Left ventricle myocardium superior (tissue), 1 donor: ENCODE measurements around the gene ADGRF3. TPM values are rescaled to one million over a fixed set of nuclear protein-coding genes. Genes with fewer than 3 reads are reported as not detected.
"Not testable (repeated sequence)": the region's sequence is repeated elsewhere in the genome, so short reads cannot be mapped to it uniquely, and the experiment has no call there.

Experiments
- ATAC-seq: fragments of 200-7000 bp; cut with Tn5 transposase; one replicate; pipeline ENCODE4 v1.9.1; 2020; ENCODE audit warnings: mild to moderate bottlenecking, moderate library complexity
- DNase-seq: peaks from one replicate; pipeline ENCODE4 v3.0.0-alpha.2; 2020
- intact Hi-C: fragments of 100-400 bp; cut with micrococcal nuclease; formaldehyde crosslinking; loops from one replicate; pipeline ENCODE4 v1.11.0; 2022
- total RNA-seq: library from RNA; stranded (reverse); fragmentation: NEBNext Ultra II Directional; extraction: Animal tissue kit (Norgen Biotek cat#: 25700); gene quantifications from one replicate; pipeline ENCODE4 v1.2.1, GENCODE V29; 2021
- donor health status: DM: no; HTN: yes; CAD: no; lungs with severe emphysema.

The ADGRF3 gene
- total RNA-seq, 1 donor from 2014 or later = not detected

GRCh38 chr2:26290001-26290400, 56.6 kb downstream of the ADGRF3 start:
- ATAC-seq = no peak
- intact Hi-C loops = no loop called here
- no peak for DNase-seq

DNA sequence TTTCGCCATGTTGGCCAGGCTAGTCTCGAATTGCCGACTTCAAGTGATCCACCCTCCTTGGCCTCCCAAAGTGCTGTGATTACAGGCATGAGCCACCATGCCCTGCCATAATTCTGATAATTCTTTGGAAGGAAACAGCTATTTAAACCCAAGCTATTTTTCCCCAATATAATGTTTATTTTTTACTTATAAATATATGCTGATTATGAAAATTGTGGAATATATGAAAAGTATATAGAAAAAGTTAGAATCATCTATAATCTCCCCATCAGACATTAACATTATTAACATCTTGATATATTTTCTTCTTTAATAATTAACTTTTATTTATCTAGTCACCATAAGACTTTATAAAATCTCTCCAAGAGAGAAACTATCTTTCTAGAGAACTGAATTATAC, 60.7 kb downstream of the ADGRF3 start:
- DNase-seq = no peak
- intact Hi-C loops = no loop called here
- no peak for ATAC-seq

- DNase-seq (no peak), ATAC-seq (no peak)
- intact Hi-C loops = no loop called here
Measured at GRCh38 chr2:26284132-26284531, 62.5 kb downstream of the ADGRF3 start.

DNA sequence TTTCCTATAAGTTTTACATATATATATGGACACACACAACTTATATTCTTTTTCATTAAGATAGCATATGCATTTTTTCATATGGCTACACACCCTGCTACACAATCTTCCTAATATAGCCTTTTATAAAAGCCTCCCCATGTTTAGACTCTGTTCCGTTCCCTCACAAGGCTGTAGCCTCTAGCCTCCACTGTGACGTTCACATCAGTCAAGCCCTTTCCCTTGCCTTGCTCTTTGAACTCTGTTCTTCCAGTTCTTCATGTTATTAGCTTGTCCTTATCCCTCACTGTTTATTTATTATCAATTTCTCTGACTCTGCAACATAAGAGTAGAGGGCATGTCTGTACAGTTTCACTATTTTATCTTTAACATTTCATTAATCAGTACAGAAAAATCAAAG, 63.0 kb downstream of the ADGRF3 start:
- intact Hi-C loops = no loop called here
- DNase-seq (no peak), ATAC-seq (no peak)

DNA sequence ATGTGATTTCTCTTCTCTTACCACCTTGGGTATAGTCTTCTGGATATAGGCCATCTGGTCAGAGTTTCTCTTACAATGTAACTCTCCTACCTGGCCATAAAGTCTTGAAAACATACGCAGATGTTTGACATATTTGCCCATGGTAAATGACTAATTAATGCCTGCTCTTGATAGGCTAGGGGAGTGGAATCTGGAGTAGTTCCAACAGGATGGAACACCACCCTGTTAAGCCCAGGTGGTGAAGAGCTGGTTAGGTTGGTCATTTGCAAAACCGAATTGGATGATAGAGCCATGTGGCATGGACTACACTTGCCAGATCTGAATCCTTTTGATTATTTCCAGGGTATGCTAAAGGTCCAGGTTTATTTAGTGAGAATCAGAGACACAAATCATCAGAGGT, 65.4 kb downstream of the ADGRF3 start:
- DNase-seq (no peak), ATAC-seq (no peak)
- intact Hi-C loops = no loop called here

DNA sequence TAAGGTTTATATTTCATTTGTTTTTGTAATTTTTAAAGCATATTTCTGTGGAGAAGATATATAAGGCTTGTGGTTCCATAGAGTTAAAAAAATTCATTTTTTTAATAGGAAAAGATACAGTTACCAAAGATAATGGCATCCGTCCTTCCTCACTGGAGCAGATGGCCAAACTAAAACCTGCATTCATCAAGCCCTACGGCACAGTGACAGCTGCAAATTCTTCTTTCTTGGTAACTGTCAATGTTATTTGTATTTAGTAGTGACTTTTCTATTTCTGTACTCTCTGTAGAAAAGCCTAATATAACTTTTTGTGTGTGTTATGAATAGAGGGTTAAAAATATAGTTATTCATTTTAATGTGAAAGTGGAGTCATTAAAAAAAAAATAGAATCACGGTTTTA, 66.7 kb downstream of the ADGRF3 start:
- intact Hi-C loops = no loop called here
- no peak for DNase-seq
- no peak for ATAC-seq

DNA sequence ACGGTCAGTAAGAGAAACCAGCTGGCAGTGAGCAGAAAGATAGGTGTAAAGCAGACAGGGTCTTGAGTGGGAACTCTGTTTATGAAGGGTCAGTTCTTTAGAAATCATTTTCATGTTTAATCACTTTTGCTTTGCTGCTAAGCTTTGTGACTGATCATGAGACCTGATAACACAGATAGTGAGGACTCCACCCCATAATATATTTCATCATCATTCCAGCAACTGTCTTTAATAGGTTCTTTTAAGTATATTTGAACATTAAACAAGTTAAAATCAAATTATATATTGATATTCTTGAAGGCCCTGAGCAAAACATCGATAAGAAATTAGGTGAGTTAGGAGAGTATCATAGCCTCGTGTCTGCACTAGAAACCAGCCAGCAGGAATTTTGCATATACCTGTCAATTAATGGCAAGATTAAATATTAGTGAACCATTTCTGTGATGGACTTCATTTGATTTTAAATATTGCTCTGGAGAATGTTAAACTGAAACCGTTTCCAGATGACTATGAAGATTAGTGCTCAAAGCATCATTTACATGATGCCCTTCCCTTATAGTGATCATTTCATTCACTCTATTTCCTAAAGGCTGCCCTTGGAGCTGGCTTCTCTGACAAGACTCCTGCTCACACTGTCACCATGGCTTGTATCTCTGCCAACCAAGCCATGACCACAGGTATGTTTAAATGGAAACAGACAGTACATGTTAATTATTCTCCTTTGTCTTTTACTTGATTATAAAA, 69.9 kb downstream of the ADGRF3 start:
- ATAC-seq (no peak), DNase-seq (no peak)
- intact Hi-C loops = no loop called here

GRCh38 chr2:26274058-26274613, 72.5 kb downstream of the ADGRF3 start:
- ATAC-seq = peak; percentile 93
- DNase-seq = no peak
- intact Hi-C loops = no loop called here

- ATAC-seq (no peak), DNase-seq (no peak)
- intact Hi-C loops = no loop called here
Measured at GRCh38 chr2:26273501-26273900, 73.1 kb downstream of the ADGRF3 start.

GRCh38 chr2:26270373-26270772, 76.2 kb downstream of the ADGRF3 start:
- DNase-seq = no peak
- intact Hi-C loops = no loop called here
- no peak for ATAC-seq

- intact Hi-C loops = no loop called here
- ATAC-seq = no peak
- no peak for DNase-seq
Measured at GRCh38 chr2:26269571-26270158, 76.9 kb downstream of the ADGRF3 start.

DNA sequence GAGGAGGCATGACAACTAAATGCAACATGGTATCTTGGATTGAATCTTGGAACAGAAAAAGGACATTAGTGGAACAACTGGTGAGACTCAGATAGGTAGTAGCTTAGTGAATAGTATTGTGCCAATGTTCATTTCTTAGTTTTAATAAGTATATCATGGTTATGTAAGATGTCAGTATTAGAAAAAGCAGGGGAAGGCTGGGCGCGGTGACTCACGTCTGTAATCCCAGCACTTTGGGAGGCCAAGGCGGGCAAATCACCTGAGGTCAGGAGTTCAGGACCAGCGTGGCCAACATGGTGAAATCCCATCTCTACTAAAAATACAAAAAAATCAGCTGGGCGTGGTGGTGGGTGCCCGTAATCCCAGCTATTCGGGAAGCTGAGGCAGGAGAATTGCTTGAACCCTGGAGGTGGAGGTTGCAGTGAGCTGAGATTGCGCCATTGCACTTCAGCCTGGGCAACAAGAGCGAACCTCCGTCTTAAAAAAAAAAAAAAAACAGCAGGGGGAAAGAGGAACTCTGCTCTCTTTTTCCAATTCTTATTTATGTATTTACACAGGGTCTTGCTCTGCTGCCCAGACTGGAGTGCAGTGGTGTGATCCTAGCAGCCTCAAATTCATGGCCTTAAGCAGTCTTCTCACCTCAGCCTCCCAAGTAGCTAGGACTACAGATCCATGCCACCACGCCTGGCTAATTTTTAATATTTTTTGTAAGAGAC, 77.8 kb downstream of the ADGRF3 start:
- peak; percentile 17 for ATAC-seq
- intact Hi-C loops, DNase-seq: not testable (repeated sequence)

- peak; percentile 76 for ATAC-seq
- no peak for DNase-seq
- intact Hi-C loops = no loop called here
Measured at GRCh38 chr2:26268213-26268612, 78.4 kb downstream of the ADGRF3 start.

GRCh38 chr2:26258836-26259235, 87.8 kb downstream of the ADGRF3 start:
- DNase-seq, intact Hi-C loops, ATAC-seq: not testable (repeated sequence)

Other genes starting within 250 kb of the ADGRF3 start
- 3.6 TPM for gene GAREM2, start 173.7 kb downstream of the ADGRF3 start, total RNA-seq
- gene HADHA, start 102.2 kb downstream of the ADGRF3 start, total RNA-seq = 800 TPM
- 1,919 TPM for gene HADHB, start 101.8 kb downstream of the ADGRF3 start, total RNA-seq
- gene SELENOI, start 646 bp downstream of the ADGRF3 start, total RNA-seq = 14.5 TPM
- gene DRC1, start 55.1 kb upstream of the ADGRF3 start, total RNA-seq = not detected
- gene OTOF, start 131.3 kb upstream of the ADGRF3 start, total RNA-seq = not detected